ENCODE measurements around the gene PRKAA1.

- TF ChIP-seq NFIC (IDR thresholded peaks at IDR 0.05) (no peak), TAF1 (IDR thresholded peaks at IDR 0.05; ENCODE audit: low read depth) (no peak), TCF12 (IDR thresholded peaks at IDR 0.05; ENCODE audit: low read depth) (no peak), EP300 (IDR thresholded peaks at IDR 0.05; ENCODE audit: borderline replicate concordance) (no peak), CEBPB (IDR thresholded peaks at IDR 0.05) (no peak), TEAD4 (IDR thresholded peaks at IDR 0.05) (no peak)
- TF ChIP-seq, protein P1, sequence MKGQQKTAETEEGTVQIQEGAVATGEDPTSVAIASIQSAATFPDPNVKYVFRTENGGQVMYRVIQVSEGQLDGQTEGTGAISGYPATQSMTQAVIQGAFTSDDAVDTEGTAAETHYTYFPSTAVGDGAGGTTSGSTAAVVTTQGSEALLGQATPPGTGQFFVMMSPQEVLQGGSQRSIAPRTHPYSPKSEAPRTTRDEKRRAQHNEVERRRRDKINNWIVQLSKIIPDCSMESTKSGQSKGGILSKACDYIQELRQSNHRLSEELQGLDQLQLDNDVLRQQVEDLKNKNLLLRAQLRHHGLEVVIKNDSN (IDR thresholded peaks at IDR 0.05): no peak
Measured at GRCh38 chr5:40757400-40757799, 40.8 kb downstream of the PRKAA1 start.

Data from Ishikawa (cell line).